Activated CD8-positive, alpha-beta memory T cell treated with anti-CD3 and anti-CD28 coated beads, Interleukin-2, amount 50 U/mL, for 24 hours (primary cell): Measurements from ENCODE around the gene NRK.
"Not testable (repeated sequence)": the region's sequence is repeated elsewhere in the genome, so short reads cannot be mapped to it uniquely, and the experiment has no call there.

ENCODE experiments used
- DNase-seq: peaks from one replicate; pipeline ENCODE4 v3.0.0-alpha.2; 2020; ENCODE audit errors: extremely low read depth

NRK gene, protein sequence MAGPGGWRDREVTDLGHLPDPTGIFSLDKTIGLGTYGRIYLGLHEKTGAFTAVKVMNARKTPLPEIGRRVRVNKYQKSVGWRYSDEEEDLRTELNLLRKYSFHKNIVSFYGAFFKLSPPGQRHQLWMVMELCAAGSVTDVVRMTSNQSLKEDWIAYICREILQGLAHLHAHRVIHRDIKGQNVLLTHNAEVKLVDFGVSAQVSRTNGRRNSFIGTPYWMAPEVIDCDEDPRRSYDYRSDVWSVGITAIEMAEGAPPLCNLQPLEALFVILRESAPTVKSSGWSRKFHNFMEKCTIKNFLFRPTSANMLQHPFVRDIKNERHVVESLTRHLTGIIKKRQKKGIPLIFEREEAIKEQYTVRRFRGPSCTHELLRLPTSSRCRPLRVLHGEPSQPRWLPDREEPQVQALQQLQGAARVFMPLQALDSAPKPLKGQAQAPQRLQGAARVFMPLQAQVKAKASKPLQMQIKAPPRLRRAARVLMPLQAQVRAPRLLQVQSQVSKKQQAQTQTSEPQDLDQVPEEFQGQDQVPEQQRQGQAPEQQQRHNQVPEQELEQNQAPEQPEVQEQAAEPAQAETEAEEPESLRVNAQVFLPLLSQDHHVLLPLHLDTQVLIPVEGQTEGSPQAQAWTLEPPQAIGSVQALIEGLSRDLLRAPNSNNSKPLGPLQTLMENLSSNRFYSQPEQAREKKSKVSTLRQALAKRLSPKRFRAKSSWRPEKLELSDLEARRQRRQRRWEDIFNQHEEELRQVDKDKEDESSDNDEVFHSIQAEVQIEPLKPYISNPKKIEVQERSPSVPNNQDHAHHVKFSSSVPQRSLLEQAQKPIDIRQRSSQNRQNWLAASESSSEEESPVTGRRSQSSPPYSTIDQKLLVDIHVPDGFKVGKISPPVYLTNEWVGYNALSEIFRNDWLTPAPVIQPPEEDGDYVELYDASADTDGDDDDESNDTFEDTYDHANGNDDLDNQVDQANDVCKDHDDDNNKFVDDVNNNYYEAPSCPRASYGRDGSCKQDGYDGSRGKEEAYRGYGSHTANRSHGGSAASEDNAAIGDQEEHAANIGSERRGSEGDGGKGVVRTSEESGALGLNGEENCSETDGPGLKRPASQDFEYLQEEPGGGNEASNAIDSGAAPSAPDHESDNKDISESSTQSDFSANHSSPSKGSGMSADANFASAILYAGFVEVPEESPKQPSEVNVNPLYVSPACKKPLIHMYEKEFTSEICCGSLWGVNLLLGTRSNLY (N-terminal part only)

DNA sequence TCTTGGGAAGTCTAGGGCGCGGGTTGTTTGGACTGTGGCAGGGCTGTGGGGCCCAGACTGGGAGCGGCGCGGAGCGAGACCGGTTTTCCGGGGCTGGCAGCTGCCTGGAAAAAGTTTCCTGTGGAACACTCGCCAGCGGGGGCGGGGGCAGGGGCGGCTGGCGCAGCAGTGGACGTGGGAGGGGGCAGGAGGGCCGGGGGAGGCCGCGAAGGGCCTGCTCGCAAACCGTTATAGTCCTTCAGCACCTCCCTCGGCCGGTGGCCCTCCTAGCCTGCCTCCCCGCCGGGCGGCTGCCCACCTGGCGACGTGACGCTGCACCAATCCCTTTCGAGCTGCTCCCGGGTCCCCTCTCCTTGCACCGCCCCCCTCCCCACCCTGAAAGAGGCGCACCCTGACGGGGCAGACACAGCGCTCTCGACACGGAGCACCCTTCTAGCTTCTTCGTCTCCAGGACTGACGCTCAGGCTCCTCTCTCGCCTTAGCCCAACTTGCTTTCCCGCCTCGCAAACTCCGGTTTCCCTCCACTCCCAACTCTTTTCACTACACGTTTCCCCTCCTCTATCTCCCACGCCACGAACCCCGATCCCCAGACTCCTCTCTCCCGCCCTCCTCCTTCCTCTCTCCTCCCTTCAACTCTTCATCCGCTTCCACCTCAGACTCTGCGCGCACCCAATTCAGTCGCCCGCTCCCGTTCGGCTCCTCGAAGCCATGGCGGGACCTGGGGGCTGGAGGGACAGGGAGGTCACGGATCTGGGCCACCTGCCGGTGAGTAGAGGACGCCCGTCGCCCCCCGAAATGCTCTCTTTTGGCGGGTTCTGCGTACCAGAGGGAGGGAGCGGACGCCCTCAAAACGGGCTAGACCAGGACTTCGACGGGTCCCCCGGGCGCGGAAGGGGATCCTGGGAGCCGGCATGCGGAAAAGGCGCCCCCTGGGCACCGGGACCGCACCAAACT is at the start of gene NRK:
TSS of gene NRK (plus strand) at position 402 of the 954 bp plus-strand sequence. CDS start at position 709, 307 bp downstream.
- no peak for DNase-seq

- DNase-seq, result no peak
These were observed 48.5 kb upstream of the NRK start for GRCh38 chrX:105773801-105774200.

DNA sequence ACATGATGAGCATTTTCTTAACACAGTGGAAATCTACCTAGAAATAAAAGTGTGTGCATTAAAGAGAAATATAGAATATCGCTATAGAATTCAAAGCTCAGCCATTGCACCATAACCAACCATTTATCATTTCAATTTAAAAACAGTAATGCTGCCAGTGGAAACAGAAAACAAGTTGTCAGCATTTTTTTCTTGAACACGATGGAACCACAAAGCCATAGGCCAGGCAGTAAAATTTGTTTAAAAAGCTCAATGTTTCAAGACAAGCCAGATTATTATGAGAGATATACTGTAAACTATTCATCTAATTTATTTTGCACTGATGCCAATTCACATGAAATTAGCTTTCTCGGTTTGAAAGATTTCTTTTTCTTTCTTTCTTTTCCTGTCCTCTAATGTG is 46.7 kb upstream of the NRK start:
- no peak for DNase-seq

DNA sequence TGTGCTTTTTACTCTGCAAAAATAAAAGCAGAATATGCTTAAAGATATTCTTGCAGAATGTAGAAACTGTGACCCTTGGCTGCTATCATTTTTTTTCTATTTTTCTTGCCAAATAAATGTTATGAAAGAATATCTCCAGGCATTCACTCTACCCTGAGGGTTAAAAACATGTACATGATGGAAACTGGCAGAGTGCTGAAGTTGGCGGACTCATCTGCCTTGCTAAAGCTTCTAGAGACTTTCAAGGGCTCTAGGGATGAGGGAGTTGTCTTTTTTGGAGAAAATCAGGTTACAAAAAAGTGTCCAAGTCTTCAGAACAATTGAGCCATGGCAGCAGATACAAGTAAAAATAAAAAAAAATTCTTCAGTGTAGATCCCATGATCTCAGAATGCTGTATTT is 40.5 kb upstream of the NRK start:
- no peak for DNase-seq

- not testable (repeated sequence) for DNase-seq
These were observed 25.5 kb upstream of the NRK start for GRCh38 chrX:105796877-105797276.

DNA sequence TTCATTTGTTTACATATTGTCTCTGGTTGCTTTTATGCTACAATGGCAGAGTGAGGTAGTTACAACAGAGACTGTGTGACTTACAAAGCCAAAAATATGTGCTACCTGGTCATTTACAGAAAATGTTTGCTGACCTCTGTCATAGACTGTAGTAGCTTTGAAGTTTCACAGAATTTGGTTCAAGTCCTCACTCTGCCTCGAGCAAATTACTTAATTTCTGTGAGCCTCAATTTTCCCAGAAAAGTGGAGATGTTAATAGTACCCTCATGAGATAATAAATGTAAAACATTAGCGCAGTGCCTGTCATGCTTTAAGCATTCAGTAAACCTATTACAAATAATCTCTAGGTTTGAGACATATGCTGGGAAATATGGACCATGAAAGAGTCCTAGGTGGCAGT is 18.4 kb upstream of the NRK start:
- no peak for DNase-seq

GRCh38 chrX:105805655-105806054 is 16.7 kb upstream of the NRK start:
- not testable (repeated sequence) for DNase-seq

DNA sequence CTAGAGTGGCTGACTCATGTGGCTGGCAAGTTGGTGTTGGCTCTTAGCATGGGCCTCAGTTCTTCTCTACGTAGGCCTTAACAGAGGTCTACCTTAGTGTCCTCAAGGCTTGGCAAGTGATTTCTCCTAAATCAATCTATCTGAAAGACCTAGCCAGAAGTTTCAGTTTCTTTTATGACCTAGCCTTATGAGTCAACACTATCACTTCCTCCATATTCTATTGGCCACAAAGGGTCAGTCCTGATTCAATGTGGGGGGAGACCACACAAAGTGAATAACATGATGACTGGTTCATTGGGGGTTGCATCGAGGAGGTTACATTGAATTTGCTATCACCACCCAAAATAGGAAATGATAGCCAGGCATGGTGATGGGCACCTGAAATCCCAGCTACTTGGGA is 5.8 kb upstream of the NRK start:
- no peak for DNase-seq

- DNase-seq, result no peak
These were observed 2.1 kb upstream of the NRK start for GRCh38 chrX:105820247-105820646.

DNA sequence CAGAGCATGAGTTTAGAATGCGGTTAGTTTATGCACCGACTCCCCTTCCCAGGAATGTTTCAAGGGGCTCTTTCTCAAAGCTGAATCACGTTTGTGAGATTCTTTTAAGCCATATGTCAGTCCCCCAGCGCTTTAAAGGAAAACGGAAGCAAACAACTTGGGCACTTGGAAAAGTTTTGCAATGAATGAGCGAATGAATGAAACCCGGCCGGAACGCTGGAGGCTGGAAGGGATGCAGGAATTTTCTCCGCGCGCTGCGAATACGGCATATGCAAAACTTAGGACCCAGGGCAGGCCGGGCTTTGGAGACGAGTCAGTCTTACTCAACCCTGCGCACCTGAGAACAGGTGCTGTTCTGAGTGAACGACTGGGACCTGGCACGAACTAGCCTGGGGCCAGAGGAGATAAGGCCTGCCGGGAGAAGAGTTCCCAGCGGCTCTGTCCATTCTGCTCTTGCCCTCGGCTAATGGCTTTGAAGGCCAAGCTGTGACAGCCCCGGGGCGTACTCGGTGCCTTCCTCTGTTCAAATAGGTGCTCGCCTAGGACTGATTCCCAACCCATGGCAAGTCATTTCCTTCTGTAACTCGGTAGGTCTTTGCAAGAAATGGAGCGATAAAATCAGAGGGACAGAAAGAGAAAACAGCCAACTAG is 743 bp upstream of the NRK start:
- DNase-seq, result no peak

GRCh38 chrX:105823092-105823455 is 735 bp downstream of the NRK start:
- no peak for DNase-seq

- no peak for DNase-seq
These were observed 6.7 kb downstream of the NRK start for GRCh38 chrX:105829011-105829410.

DNA sequence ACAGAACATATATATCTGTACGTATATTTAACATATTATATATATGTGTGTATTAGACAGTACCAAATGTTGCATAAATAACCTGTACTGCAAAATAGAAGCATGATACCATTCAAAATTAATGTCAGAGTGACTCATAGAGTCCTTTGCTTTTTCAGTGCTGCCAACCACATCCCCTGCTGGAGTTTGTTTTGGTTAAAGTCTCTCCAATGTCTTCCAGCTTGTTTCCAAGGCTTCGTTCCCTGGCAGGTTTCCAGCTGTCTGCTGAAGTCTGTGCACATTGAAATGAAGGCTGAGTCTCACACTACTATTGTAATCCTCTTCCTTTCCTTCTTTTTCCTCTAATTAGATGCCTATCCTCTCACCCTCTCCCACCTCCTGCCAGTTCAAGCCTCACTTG is 14.9 kb downstream of the NRK start:
- no peak for DNase-seq

- no peak for DNase-seq
These were observed 23.3 kb downstream of the NRK start for GRCh38 chrX:105845631-105846030.

DNA sequence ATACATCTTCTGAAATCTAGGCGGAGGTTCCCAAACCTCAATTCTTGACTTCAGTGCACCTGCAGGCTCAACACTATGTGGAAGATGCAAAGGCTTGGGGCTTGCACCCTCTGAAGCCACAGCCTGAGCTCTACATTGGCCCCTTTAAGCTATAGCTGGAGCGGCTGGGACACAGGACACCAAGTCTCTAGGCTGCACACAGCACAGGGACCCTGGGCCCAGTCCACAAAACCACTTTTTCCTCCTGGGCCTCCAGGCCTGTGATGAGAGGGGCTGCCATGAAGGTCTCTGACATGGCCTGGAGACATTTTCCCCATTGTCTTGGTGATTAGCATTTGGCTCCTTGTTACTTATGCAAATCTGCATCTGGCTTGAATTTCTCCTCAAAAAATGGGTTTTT is 27.8 kb downstream of the NRK start:
- not testable (repeated sequence) for DNase-seq

- DNase-seq, result no peak
These were observed 43.4 kb downstream of the NRK start for GRCh38 chrX:105865709-105866108.

- DNase-seq, result no peak
These were observed 47.4 kb downstream of the NRK start for GRCh38 chrX:105869701-105870100.

GRCh38 chrX:105870445-105870844 is 48.1 kb downstream of the NRK start:
- DNase-seq, result no peak

DNA sequence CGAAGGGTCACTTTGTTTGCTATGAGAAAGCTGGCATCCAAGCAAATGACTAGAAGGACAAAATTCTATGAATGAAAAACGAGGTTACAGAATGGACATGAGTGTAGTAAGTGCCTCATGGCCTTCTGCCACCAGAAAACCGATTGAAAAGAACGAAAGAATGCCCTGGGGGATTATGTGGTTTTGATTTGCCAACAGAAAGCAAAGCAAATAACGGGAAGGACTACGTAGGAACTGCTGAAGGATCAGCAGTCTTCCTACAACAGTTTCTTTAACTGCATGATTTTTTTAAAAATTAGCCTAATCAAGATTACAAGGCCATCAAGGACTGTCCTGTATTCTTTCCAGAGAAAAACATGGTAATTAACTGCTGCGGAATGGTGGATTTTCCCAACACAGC is 50.6 kb downstream of the NRK start:
- DNase-seq, result no peak

DNA sequence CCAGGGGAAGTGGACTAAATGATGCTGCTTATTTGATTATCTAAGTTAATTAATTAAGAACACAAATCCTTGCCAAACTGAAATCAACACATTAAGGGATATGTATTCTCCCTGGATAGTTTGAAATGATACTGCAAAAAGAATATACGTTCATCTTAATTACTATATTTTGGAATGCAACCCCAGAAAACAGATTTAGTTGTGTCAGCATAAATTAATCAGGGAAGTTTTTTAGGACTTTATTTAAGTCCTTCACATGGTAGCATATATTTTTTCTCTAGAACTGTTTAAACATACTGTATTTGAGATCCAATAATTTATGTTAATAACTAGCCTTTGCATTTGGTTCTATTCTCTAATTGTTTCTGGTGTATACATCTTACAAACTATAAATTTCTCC is 52.5 kb downstream of the NRK start:
- no peak for DNase-seq

DNA sequence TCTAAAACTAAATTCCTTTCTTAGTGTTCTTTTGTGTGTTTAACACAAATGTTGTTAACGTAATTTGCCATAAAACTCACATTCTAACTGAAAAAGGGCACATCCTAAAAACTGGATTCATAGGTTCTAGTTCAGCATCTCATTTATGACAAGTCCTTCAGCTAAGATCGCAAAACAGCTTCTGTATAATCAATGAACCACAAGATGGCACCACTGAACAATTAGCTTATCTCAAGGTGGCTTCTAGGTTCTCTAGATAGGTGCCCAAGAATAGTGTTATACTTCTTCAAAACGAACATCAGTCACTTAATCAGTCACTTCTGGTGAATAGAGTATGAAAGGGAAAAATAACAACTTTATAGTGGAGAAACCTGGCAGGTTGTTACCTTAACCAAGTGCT is 54.3 kb downstream of the NRK start:
- no peak for DNase-seq
